ENCODE data around the gene C5orf47. TPM values are rescaled to one million over a fixed set of nuclear protein-coding genes. Genes with fewer than 3 reads are reported as not detected.

The C5orf47 gene
- total and polyA plus RNA-seq, 2 of the 4 experiments (the other 2 are of a cell fraction): not detected

DNA sequence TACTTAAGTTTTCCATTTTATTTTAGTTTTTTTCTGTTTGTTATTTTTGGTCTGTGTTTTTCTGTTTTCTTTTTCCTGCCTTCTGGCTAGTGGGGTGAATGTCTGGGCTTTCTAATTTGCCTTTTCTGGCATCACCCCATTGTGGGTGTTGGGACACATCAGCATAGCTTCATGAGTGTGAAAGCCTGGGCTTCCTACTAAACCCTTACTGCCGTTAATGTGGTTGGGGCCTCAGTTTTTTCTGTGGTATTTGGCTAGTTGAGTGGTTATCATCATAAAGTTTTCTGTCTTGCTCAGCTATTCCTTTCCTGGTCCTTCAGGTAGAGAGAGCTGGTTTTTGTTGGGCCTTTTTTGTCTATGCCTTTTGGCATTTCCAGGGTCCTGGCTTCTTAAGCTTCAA is 21.4 kb downstream of the C5orf47 start:
- H3K9me1 ChIP-seq (ENCODE audit: insufficient read depth, low read length): no peaks in the 10 kb centered on the region
- no peak overlapping the region for H3K56ac ChIP-seq (ENCODE audit: extremely low read depth, insufficient read depth, low read length)
- ChIA-PET CTCF (interaction anchor here (0.6 kb wide), 1 partner anchor 82 kb away, joined by 3 read pairs; no protein-coding TSS in a partner anchor), POLR2A (ENCODE audit: unreplicated experiment) (no interaction called here)
- BruUV-seq (replicated peaks): no TSS peak
- H2AK9ac ChIP-seq (replicated peaks; ENCODE audit: low read depth, low read length, poor library complexity): no peak overlapping the region
- in situ Hi-C loops (cut with MboI; ENCODE audit: low sequenced_read_pairs): no loop called here
- no peaks in the 10 kb centered on the region for H4K20me1 ChIP-seq (ENCODE audit: insufficient read depth, low read length)
- no peaks in the 10 kb centered on the region for H3K36me3 ChIP-seq (ENCODE audit: control insufficient read depth, insufficient read depth, low read length)
- no peak overlapping the region for H3K4me3 ChIP-seq (ENCODE audit: insufficient read depth, low read depth, low read length)
- no peak overlapping the region for H4K91ac ChIP-seq (ENCODE audit: insufficient read depth, low read depth, low read length)
- ATAC-seq (ENCODE audit: low read depth): no peak
- no peak overlapping the region for H2BK15ac ChIP-seq (ENCODE audit: low read depth, low read length)
- no peak overlapping the region for H4K8ac ChIP-seq (ENCODE audit: low read depth in 2 of 2, low read length in 2 of 2)
- WGBS, 2 experiments (ENCODE audit: extremely low coverage in 2 of 2, insufficient read length in 1 of 2): no CpG with 5 or more reads among the region's 1 CpG
- no peak overlapping the region for H3K4me2 ChIP-seq (ENCODE audit: low read depth, low read length)
- TF ChIP-seq NFE2L2 (IDR thresholded peaks at IDR 0.05; ENCODE audit: low read depth, low read length): no peak
- no peak for TF ChIP-seq USF2 (IDR thresholded peaks at IDR 0.05; ENCODE audit: low read depth, low read length)
- TF ChIP-seq RFX5 (IDR thresholded peaks at IDR 0.05; ENCODE audit: low read depth, low read length): no peak
- TF ChIP-seq RAD21 (IDR thresholded peaks at IDR 0.05; ENCODE audit: low read length): no peak
- no peak for TF ChIP-seq CHD1 (IDR thresholded peaks at IDR 0.05; ENCODE audit: low read depth, low read length)
- TF ChIP-seq CTCF (conservative IDR thresholded peaks at IDR 0.05; ENCODE audit: low read depth, low read length): no peak
- no peak for TF ChIP-seq RCOR1 (IDR thresholded peaks at IDR 0.05; ENCODE audit: insufficient replicate concordance, low read length)
- no peak for TF ChIP-seq MXI1 (IDR thresholded peaks at IDR 0.05; ENCODE audit: borderline replicate concordance, low read depth, low read length)
- no peak for TF ChIP-seq MAZ (IDR thresholded peaks at IDR 0.05; ENCODE audit: borderline replicate concordance, low read depth, low read length)
- no peak for TF ChIP-seq MAFK (IDR thresholded peaks at IDR 0.05; ENCODE audit: low read depth, low read length)
- TF ChIP-seq SMC3 (IDR thresholded peaks at IDR 0.05; ENCODE audit: low read depth, low read length): no peak
- no peak for TF ChIP-seq CEBPB (IDR thresholded peaks at IDR 0.05; ENCODE audit: low read depth, low read length)
- TF ChIP-seq FOS (IDR thresholded peaks at IDR 0.05; ENCODE audit: low read depth, low read length): no peak
- no peak for TF ChIP-seq POLR2A (IDR thresholded peaks at IDR 0.05; ENCODE audit: low read depth, low read length)
- no peak for TF ChIP-seq BHLHE40 (IDR thresholded peaks at IDR 0.05; ENCODE audit: low read depth, low read length)
- TF ChIP-seq ELK1 (IDR thresholded peaks at IDR 0.05; ENCODE audit: borderline replicate concordance, low read depth, low read length): no peak
- H2AFZ ChIP-seq (replicated peaks; ENCODE audit: low read length, poor library complexity): no peak overlapping the region
- no peak overlapping the region for H2BK120ac ChIP-seq (ENCODE audit: low read depth, low read length)
- no peak overlapping the region for H3K18ac ChIP-seq (ENCODE audit: low read depth, low read length)
- H3K79me1 ChIP-seq (ENCODE audit: low read depth in 1 of 2, low read length in 2 of 2): no peaks in the 10 kb centered on the region
- dilution Hi-C loops (cut with HindIII; ENCODE audit: low sequenced_read_pairs, unreplicated experiment): no loop called here
- H3K9ac ChIP-seq (ENCODE audit: low read depth, low read length): no peak overlapping the region
- no peaks in the 10 kb centered on the region for H3K27me3 ChIP-seq (ENCODE audit: control insufficient read depth, insufficient read depth, low read length)
- H3K4me1 ChIP-seq (ENCODE audit: control insufficient read depth, insufficient read depth, low read length): no peaks in the 10 kb centered on the region
- H3K27ac ChIP-seq (ENCODE audit: insufficient read depth, low read length): no peak overlapping the region
- H3K4ac ChIP-seq (ENCODE audit: low read depth, low read length): no peak overlapping the region
- no peak overlapping the region for H3K14ac ChIP-seq (replicated peaks; ENCODE audit: low read depth, low read length)
- no peak overlapping the region for H2AK5ac ChIP-seq (ENCODE audit: low read depth, low read length)
- no peaks in the 10 kb centered on the region for H3K9me3 ChIP-seq (ENCODE audit: control insufficient read depth, insufficient read depth, low read length)
- no peak overlapping the region for H2BK20ac ChIP-seq (ENCODE audit: low read depth, low read length)
- intact Hi-C loops (cut with micrococcal nuclease): no loop called here
- DNase-seq: no peak
- no peak overlapping the region for H4K5ac ChIP-seq (ENCODE audit: low read depth, low read length)
- H3K23ac ChIP-seq (ENCODE audit: low read depth, low read length): no peak overlapping the region
- H2BK5ac ChIP-seq (ENCODE audit: low read depth, low read length, poor library complexity, severe bottlenecking): no peak overlapping the region

All from IMR-90 (cell line).